ENCODE measurements around the gene FAF2.

DNA sequence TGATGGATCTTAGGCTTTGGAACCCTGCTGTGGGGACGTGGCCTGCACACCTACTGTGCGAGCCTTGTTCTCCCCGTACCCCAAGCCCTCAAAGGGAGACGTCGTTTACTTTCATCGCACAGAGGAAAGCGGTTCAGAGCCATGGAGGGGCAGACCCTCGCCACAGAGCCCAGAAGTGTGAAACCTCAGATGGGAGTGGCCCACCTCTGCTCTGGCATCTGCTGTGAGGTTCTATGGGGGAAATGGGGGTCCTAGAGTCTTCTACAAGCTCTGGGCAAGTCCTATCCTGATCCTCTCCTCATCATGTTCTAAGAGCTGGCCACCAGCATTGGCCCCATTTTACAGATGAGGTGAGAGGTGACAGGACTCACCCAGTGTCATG lies 92.8 kb downstream of the FAF2 start:
- TF ChIP-seq EZH2 (IDR thresholded peaks at IDR 0.05; ENCODE audit: borderline replicate concordance, low read length) = no peak
- TF ChIP-seq, protein P1, sequence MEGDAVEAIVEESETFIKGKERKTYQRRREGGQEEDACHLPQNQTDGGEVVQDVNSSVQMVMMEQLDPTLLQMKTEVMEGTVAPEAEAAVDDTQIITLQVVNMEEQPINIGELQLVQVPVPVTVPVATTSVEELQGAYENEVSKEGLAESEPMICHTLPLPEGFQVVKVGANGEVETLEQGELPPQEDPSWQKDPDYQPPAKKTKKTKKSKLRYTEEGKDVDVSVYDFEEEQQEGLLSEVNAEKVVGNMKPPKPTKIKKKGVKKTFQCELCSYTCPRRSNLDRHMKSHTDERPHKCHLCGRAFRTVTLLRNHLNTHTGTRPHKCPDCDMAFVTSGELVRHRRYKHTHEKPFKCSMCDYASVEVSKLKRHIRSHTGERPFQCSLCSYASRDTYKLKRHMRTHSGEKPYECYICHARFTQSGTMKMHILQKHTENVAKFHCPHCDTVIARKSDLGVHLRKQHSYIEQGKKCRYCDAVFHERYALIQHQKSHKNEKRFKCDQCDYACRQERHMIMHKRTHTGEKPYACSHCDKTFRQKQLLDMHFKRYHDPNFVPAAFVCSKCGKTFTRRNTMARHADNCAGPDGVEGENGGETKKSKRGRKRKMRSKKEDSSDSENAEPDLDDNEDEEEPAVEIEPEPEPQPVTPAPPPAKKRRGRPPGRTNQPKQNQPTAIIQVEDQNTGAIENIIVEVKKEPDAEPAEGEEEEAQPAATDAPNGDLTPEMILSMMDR (IDR thresholded peaks at IDR 0.05; ENCODE audit: low read length) = no peak

All from OCI-LY1 (cell line).